Fibroblast of peridontal ligament (primary cell): ENCODE data around the gene SGCE.

Experiments used
- DNase-seq: peaks from one replicate; pipeline ENCODE4 v3.0.0-alpha.2; 2010; ENCODE audit errors: extremely low read depth

The SGCE gene

GRCh38 chr7:94660006-94660405 is 4.1 kb upstream of the SGCE start:
- DNase-seq = no peak

DNA sequence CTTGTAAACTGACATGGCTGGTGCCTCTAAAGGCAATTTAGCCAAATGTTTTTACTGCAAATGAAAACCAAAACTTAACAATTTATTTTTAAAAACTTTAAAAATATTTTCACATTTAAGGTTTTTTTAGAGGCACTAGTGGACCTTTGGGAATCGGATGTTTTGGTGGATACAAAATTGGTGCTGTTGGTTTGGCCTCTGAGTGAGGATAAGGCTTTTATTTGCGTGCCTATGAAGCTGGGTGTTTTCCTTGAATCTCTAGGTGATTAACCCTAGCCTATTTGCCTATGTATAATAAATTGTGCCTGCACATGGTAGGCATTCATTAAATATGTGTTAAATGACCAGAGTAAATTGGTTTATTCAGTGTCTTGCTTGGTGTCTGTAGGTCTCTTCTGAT is 2.9 kb upstream of the SGCE start:
- no peak for DNase-seq

- peak; percentile 84 for DNase-seq
Observed at GRCh38 chr7:94657771-94658693, 2.1 kb upstream of the SGCE start.

DNA sequence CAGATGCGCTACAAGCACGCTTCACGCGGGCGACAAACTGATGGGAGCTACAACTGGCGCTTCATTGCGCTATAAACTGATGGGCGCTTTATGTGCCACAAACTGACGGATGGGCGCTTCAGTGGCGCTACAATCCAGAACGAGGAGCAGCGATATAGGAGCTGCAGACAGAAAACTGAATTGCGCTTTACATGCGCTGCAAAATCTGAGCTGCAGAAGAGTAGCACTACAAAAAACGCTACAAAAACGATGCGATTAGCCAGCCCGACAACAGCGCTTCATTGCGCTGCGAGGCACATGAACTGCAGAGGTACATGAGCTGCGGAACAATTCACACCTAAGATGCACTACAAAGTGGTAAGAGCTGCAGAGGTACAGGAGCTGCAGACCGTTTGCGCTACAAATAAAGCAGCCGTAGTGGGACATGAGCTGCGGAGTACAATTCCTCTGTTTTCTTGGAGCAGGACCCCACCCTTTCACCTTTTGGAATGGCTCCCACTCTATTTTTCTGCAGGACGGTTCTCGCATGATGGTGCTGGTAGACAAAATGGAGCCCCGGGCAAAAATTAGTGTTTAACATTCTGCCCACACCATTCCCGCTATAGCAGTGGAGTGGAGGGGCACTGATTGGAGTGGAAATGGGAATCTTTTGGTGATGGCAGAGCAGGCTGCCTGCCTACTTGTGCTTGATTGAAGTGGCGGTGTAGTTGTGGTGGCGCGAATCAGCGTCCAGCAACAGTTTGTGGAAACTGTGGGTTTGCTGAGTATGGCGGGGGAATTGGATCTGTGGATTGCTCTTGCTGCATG is 1.2 kb upstream of the SGCE start:
- DNase-seq = peak; percentile 54

DNA sequence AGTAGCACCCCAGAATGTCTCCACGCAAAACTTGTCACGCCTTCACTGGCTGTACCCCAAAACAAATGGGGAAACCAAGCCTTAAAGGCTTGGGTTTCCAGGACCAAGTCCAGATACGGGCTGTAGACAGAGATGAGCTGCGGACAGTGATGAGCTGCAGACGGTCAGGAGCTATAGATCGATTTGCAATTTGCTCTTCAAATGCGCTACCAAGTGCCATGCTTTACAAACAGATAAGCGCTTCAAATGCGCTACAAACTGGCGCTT is 658 bp upstream of the SGCE start:
- DNase-seq = no peak

DNA sequence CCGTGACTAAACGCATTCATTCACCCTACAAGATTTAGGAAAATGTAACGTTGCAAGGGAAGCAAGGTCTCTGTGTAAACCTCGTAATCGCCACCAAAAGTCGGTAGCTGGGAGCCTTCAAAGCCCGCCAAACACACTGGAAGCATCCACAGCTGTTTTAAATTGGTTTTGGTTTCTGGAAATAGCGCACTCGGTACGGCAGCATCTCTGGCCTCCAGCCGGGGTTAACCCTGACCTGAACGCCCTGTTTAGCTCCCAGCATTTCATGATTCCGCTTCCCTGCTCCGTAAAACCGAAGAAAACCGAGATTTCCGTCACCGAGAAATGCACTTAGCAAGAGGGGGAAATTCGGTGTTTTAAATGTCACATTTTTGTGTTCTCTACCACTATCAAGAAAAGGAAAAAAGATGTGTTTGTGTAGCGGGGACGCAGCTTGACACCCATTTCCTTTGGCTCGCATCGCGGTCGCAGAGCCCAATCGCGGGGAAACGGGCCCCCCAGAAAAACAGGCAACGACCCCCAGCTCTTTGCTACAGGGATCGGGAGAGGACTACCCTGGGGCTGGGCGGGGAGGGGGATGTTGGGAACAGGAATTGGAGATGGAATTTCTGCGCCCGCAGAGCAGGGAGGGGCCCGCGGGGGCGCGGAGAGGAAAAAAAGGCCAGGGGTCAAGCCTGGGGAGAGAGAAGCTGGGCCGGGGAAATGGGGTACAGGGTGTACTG is 646 bp downstream of the SGCE start:
- DNase-seq = peak; percentile 87

DNA sequence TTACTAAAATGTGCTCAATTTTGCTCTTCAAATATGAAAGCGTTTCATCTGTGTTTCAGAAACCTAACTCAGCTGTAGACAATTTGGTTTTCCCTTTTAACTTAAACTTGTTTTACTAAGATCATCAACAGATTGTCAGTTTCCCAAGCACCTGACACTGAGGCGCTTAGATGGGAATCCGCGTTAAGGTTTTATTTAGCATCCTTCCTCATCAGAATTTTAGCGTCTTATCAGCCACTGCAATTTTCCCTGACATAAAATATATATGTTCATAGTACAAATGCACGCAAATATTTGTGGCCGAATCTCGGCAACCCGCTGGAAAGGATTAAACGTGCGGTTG is 1.2 kb downstream of the SGCE start:
- DNase-seq = no peak

- DNase-seq = no peak
Observed at GRCh38 chr7:94650147-94651051, 5.5 kb downstream of the SGCE start.

GRCh38 chr7:94649450-94649849 is 6.5 kb downstream of the SGCE start:
- peak; percentile 41 for DNase-seq

DNA sequence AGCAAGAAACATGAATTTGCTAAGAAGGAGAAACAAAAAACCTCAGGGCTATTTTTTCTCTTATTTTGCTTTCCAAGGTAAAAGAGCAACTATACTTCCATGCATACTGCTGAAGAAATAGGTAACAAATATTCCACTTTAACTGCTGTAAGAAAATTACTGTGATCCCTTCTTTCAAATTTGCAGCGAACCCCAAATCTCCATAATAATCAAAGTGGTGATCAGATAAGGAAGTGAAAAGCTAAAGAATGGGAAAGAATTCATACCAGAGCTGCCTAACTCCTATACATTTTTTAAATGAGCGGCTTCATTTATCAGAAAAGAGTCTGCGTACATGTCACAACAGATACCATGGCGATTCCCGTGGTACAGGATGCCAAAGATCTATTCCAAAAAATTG is 7.2 kb downstream of the SGCE start:
- no peak for DNase-seq

- no peak for DNase-seq
Observed at GRCh38 chr7:94647295-94647694, 8.6 kb downstream of the SGCE start.

DNA sequence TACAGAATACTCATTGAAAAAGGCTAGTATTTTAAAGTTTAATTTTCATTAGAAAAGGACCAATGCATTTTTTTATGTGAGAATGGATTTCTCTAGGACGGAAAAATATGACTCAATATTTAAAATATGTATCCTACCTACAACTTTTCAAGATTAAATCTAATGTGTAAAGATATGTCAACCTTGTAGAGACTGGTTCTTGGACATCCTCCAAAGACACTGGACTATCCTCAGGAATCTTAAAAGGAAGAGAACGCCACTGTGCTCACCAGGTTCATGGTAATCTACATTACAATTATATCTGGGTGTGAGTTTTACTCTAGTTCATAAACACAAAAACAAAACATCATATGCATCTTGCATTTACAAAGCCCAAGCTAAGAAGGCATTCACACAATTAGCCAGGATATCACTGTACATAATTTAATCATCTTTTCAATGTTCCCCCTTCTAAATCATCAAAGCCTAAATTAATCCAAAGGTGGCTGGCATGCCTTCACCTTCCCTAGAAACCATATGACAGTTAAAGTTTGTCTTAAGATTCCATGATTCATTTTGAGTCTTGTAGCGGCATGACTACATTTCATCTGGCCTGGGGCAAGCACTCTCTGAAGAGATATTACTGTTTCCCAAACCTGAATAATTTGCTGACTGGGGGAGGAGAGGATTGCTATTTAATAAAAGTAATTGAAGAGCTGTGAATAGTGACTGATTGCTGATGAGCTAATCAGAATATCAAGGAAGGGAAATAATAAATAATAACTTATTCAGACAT is 12.0 kb downstream of the SGCE start:
- DNase-seq = no peak

DNA sequence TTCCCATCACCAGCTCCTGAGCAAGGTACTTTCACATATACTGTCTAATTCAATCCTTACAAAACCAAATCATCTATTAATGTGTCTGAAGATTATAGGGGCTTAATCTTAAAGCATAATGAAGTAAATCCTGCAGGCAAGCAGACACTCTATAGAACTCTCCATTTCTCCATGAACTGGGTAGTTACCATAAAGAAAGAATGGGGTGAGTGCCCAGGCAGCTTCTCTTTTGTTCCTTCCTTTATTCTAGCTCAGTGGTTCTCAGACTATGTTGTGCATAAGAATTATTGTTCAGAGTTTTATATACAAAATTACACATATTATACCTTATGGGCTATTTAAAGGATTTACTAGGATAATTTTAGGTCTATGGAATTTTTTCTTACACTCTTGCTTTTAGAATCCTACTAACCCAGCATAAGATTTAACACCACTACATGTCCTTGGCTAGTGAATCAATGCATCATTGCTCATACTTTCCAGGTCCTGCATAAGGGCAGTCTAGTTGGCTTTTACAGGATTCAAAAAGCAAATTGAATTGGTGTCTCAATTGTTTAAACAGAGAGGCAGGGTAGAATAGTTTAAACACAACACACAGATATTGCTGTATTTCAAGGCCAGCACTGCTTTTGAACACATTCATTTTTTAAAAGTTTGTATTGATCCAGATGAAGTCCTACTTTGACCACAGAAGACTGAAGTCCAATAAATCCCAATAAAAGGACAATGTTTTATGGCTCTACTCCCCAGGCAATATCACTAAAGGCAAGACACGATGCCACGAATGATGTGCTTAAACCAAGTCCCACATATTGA is 12.9 kb downstream of the SGCE start:
- no peak for DNase-seq

- DNase-seq = no peak
Observed at GRCh38 chr7:94639384-94639783, 16.5 kb downstream of the SGCE start.

DNA sequence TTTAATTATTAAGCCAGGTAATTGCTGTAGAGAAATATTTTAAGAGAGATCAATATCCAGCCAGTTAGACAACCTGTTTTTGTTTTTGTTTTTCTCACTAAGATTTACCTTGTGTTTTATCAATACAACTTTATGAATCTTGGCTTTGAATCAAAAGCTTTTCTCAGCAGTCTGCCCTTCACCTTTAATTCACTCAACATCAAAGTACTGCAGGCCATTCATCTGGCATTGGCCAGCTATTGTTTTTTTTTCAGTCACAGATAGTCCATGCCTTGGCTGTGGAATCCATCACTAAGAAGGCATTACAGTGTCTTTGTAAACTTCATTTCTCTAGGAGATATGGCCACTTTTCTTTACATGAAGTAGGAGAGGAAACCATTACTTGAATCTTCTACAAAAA is 20.2 kb downstream of the SGCE start:
- no peak for DNase-seq

DNA sequence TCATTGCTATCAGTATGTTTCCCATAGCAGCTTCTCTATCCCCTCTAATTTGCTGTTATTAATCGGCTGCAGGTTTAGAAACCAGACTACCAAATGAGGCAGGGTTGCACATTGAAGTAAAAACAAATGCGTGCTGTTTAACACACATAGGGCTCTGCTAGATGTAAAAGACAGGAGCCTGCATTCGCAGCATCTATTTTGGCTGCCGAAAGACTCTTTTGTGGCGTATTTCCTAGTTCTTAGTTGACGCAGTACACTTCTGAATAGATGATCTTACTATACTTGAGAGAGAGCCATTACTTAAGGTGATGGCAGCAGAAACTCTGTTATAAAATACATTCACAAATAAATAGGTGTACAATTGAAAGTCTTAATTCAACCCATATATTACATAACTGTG is 21.4 kb downstream of the SGCE start:
- no peak for DNase-seq

- no peak for DNase-seq
Observed at GRCh38 chr7:94633687-94634086, 22.2 kb downstream of the SGCE start.

- no peak for DNase-seq
Observed at GRCh38 chr7:94633014-94633341, 23.0 kb downstream of the SGCE start.

DNA sequence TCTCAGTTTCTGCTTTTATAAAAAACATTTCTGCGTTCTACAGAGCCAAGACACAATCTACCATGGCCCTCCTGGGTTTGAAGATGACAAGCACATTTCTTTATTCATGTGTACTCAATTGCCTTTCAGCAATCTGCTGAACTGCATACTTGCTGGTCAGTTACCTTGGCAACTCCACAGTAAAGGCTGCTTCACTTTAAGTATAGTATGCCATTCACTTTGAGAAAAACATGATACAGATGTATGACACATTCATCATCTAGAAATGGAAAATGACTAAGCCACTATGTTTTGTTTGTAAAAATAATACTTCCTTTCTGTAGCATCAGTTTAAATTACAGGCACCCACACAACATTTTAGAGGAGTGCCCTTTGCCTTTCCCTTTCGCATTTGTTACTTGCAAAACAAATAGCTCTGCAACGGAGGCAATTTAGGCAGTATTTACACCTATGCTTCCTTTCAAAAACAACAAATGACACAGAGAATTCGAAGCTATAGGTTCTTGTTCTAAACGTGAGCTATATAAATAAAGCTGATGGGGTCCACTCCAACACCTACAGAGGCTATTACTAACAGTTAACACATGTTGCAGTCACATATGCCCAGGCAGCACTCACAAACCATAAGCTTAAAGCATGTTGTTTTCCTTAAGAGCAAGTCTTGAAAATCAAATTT is 23.5 kb downstream of the SGCE start:
- DNase-seq = peak; percentile 97

DNA sequence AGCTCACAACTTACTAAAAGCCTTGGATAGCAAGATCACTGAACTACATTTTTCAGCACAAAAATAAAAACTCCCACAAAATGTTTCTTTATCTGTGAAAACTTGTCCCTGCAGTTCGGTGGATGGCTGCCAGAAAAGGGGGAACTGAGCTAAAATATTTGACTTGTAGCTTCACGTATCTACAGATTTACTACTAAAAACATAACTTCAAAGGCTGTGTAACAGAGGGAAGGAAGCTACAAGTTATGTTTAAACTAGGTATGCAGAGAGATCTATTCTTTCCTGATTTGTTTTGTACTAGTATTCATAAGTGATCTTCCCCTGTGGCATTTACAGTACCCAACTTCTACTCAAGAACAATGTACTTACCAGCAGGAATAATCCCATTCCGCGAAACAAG is 25.1 kb downstream of the SGCE start:
- no peak for DNase-seq
